NCI-H748 (cell line): ENCODE results near the gene PCDHA5.
A peak's percentile ranks its signal among the peaks of the same experiment; 100 is the strongest.
"Not testable (repeated sequence)": the region's sequence is repeated elsewhere in the genome, so short reads cannot be mapped to it uniquely, and the experiment has no call there.

Experiments
- DNase-seq: peaks from one replicate; lab custom pipeline; 2025; ENCODE audit not compliant: unreplicated experiment; lab: John Stamatoyannopoulos, UW

The PCDHA5 gene

DNA sequence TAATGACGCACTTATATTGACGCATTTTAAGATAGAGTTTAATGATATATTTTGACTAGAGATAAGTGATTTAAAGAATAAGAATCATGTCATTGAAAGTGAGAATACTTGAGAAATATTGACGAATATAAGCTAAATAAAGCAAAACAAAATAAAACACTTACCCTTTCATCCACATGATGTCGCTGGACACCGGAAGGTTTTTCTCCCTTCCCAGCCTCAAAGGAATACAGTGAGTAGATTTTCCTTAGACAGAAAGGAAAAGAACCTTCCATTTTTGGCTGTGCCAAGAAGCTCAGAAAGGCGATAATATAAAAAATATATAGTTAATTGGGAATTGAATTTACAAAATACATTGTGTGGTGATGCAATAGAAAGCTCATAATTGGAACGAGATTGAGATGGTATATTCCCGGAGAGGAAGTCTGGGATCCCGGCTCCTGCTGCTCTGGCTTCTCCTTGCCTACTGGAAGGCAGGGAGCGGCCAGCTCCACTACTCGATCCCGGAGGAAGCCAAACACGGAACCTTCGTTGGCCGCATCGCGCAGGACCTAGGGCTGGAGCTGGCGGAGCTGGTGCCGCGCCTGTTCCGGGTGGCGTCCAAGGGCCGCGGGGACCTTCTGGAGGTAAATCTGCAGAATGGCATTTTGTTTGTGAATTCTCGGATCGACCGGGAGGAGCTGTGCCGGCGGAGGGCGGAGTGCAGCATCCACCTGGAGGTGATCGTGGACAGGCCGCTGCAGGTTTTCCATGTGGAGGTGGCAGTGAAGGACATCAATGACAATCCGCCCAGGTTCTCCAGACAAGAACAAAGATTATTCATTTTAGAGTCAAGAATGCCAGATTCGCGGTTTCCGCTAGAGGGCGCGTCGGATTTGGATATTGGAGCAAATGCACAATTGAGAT lies at the start of gene PCDHA5:
TSS of gene PCDHA5 (plus strand) at position 239 of the 906 bp plus-strand sequence.
- no peak for DNase-seq

- no peak for DNase-seq
Observed at GRCh38 chr5:140780512-140780911, 40.9 kb upstream of the PCDHA5 start.

GRCh38 chr5:140785905-140786686 lies 35.3 kb upstream of the PCDHA5 start, which contains the start of gene PCDHA1:
TSS of gene PCDHA1 (plus strand) at chr5:140786140.
- peak; percentile 86 for DNase-seq

DNA sequence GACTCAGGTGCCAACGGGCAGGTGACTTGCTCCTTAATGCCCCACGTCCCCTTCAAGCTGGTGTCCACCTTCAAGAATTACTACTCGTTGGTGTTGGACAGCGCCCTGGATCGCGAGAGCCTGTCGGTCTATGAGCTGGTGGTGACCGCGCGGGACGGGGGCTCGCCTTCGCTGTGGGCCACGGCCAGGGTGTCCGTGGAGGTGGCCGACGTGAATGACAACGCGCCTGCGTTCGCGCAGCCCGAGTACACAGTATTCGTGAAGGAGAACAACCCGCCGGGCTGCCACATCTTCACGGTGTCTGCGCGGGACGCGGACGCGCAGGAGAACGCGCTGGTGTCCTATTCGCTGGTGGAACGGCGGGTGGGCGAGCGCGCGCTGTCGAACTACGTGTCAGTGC lies 34.0 kb upstream of the PCDHA5 start:
- DNase-seq, result not testable (repeated sequence)

DNA sequence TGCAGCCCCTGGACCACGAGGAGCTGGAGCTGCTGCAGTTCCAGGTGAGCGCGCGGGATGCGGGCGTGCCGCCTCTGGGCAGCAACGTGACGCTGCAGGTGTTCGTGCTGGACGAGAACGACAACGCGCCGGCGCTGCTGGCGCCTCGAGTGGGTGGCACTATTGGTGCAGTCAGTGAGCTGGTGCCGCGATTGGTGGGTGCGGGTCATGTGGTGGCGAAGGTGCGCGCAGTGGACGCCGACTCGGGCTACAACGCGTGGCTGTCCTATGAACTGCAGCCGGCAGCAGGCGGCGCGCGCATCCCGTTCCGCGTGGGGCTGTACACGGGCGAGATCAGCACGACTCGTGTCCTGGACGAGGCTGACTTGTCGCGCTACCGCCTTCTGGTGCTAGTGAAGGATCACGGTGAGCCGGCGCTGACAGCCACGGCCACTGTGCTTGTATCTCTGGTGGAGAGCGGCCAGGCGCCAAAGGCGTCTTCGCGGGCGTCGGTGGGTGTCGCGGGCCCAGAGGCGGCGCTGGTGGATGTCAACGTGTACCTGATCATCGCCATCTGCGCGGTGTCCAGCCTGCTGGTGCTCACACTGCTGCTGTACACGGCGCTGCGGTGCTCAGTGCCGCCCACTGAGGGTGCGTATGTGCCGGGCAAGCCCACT lies 33.4 kb upstream of the PCDHA5 start:
- not testable (repeated sequence) for DNase-seq

- no peak for DNase-seq
Observed at GRCh38 chr5:140791089-140791488, 30.3 kb upstream of the PCDHA5 start.

DNA sequence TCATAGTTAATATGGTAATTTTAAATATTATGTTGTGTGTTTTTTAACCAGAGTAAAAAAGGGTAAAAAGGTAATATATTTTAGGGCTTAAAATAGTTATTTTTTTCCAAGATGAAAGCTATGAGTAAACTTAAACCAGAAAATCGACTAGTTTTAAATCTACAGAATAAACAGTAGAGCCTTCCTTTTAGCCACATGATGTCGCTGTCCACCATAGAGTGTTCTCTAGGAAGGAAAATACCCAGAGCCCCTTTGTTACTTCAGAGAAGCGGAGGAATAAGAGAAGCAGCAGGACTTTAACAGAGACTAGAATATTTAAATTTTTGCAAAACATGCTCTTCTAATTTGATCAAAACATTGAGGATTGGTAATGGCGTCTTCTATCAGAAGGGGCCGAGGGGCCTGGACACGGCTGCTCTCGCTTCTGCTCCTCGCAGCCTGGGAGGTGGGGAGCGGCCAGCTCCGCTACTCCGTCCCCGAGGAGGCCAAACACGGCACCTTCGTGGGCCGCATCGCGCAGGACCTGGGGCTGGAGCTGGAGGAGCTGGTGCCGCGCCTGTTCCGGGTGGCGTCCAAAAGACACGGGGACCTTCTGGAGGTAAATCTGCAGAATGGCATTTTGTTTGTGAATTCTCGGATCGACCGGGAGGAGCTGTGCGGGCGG lies 26.7 kb upstream of the PCDHA5 start, which contains the start of gene PCDHA2:
TSS of gene PCDHA2 (plus strand) at position 258 of the 664 bp plus-strand sequence.
- peak; percentile 92 for DNase-seq

DNA sequence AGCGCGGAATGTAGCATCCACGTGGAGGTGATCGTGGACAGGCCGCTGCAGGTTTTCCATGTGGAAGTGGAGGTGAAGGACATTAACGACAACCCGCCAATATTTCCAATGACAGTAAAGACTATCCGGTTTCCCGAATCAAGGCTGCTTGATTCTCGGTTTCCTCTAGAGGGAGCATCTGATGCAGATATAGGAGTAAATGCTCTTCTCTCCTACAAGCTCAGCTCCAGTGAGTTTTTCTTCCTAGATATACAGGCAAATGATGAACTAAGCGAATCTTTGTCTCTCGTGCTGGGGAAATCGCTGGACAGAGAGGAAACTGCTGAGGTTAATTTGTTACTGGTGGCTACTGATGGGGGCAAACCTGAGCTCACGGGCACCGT lies 26.2 kb upstream of the PCDHA5 start:
- DNase-seq, result peak; percentile 96

GRCh38 chr5:140796072-140796717 lies 25.2 kb upstream of the PCDHA5 start:
- not testable (repeated sequence) for DNase-seq

DNA sequence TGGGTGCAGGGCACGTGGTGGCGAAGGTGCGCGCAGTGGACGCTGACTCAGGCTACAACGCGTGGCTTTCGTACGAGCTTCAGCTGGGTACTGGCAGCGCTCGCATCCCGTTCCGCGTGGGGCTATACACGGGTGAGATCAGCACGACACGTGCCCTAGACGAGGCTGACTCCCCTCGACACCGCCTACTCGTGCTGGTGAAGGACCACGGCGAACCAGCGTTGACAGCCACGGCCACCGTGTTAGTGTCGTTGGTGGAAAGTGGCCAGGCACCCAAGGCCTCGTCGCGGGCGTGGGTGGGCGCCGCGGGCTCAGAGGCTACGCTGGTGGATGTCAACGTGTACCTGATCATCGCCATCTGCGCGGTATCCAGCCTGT lies 24.7 kb upstream of the PCDHA5 start:
- DNase-seq, result no peak

GRCh38 chr5:140800816-140801493 lies 20.5 kb upstream of the PCDHA5 start, which contains the start of gene PCDHA3:
TSS of gene PCDHA3 (plus strand) at chr5:140801057.
- no peak for DNase-seq

DNA sequence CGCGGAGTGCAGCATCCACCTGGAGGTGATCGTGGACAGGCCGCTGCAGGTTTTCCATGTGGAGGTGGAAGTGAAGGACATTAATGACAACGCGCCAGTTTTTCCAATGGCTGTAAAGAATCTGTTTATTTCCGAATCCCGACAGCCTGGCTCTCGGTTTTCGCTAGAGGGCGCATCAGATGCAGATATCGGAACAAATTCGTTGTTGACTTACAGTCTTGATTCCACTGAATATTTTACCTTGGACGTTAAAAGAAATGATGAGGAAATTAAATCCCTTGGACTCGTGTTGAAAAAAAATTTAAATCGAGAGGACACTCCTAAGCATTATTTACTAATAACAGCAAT lies 19.9 kb upstream of the PCDHA5 start:
- no peak for DNase-seq

GRCh38 chr5:140802381-140802780 lies 19.0 kb upstream of the PCDHA5 start:
- DNase-seq, result not testable (repeated sequence)

DNA sequence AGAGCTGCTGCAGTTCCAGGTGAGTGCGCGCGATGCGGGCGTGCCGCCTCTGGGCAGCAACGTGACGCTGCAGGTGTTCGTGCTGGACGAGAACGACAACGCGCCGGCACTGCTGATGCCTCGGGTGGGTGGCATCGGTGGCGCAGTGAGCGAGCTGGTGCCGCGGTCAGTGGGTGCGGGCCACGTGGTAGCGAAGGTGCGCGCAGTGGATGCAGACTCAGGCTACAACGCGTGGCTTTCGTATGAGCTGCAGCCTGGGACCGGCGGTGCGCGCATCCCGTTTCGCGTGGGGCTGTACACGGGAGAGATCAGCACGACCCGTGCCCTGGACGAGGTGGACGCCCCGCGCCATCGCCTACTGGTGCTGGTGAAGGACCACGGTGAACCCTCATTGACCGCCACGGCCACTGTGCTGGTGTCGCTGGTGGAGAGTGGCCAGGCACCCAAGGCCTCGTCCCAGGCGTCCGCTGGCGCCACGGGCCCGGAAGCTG lies 18.6 kb upstream of the PCDHA5 start:
- DNase-seq, result no peak

DNA sequence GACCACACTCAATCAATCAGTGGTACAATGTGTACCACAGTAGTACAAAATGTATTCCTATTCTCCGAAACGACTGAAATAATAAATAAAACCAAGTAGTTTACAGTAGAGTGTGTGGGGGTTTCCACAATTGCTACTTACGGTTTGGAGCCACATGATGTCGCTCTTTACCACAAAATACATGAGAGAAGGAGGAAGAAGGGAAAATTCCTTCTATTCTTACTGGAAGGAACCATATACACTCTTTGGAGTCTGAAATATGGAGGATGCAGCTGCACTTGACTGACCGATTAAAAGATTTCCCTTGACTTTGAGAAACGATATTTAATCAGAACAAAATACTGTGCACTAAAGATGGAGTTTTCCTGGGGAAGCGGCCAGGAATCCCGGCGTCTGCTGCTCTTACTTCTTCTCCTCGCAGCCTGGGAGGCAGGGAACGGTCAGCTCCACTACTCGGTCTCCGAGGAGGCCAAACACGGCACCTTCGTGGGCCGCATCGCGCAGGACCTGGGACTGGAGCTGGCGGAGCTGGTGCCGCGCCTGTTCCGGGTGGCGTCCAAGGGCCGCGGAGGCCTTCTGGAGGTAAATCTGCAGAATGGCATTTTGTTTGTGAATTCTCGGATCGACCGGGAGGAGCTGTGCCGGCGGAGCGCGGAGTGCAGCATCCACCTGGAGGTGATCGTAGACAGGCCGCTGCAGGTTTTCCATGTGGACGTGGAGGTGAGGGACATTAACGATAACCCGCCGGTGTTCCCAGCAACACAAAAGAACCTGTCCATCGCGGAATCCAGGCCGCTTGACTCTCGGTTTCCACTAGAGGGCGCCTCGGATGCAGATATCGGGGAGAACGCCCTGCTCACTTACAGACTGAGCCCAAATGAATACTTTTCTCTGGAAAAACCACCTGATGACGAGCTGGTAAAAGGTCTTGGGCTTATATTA lies 14.3 kb upstream of the PCDHA5 start, which contains the start of gene PCDHA4:
TSS of gene PCDHA4 (plus strand) at position 235 of the 942 bp plus-strand sequence.
- DNase-seq, result peak; percentile 90

- not testable (repeated sequence) for DNase-seq
Observed at GRCh38 chr5:140808241-140808888, 13.0 kb upstream of the PCDHA5 start.

- no peak for DNase-seq
Observed at GRCh38 chr5:140808889-140809291, 12.5 kb upstream of the PCDHA5 start.

DNA sequence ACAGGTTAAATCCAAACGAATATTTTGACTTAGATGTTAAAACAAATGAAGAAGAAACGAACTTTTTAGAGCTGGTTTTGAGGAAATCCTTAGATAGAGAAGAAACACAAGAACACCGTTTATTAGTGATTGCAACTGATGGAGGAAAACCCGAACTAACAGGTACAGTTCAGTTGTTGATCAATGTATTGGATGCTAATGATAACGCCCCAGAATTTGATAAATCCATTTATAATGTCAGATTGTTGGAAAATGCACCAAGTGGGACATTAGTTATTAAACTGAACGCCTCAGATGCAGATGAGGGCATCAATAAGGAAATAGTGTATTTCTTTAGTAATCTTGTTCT lies 842 bp downstream of the PCDHA5 start:
- DNase-seq, result no peak
